ENCODE measurements around the gene SHC2.

SHC2 gene

DNA sequence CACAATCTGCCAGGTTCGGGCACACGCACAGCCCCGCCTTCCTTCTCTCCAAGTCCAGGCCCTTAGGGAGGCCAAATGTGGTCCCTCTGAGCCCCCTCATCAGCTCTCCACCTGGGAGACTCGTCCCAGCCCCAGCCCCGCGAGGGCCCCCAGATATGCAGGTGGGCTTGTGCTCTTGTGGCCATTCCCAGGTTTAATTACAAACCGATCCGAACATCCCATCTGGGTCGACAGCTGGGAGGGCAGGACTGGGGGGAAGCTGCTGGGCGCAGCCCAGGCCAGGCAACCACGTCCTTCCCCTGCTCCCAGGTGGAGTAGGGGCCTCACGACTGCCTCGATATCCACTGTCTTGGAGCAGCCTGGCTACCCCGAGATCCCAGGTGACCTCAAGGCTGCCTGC, 44.4 kb downstream of the SHC2 start:
- no peaks in the 10 kb centered on the region for H3K79me2 ChIP-seq (ENCODE audit: insufficient read depth, low read length)
- H3K4me1 ChIP-seq (ENCODE audit: insufficient read depth, low read length, poor library complexity, severe bottlenecking) = no peaks in the 10 kb centered on the region
- no peaks in the 10 kb centered on the region for H3K27me3 ChIP-seq (ENCODE audit: insufficient read depth, low read length, poor library complexity, severe bottlenecking)
- peaks cover 12% of the 10 kb centered on the region; the same call in 1 of the 2 replicates for H3K9me3 ChIP-seq (ENCODE audit: insufficient read depth, low read depth, low read length)
- H3K9ac ChIP-seq (ENCODE audit: low read depth, low read length, poor library complexity, severe bottlenecking) = no peak overlapping the region
- no peaks in the 10 kb centered on the region for H3K36me3 ChIP-seq (ENCODE audit: insufficient read depth, low read length)
- H3K4me3 ChIP-seq (ENCODE audit: low read length, poor library complexity, severe bottlenecking) = no peak overlapping the region
- H3K9me2 ChIP-seq (replicated peaks; ENCODE audit: low read depth, low read length) = no peaks in the 10 kb centered on the region
- H4K20me1 ChIP-seq (ENCODE audit: insufficient read depth, low read length, poor library complexity, severe bottlenecking) = no peaks in the 10 kb centered on the region
- no peak overlapping the region for H2AFZ ChIP-seq (ENCODE audit: low read length)
- no peak for TF ChIP-seq EZH2phosphoT487 (IDR thresholded peaks at IDR 0.05; ENCODE audit: borderline replicate concordance)
- TF ChIP-seq, protein P1, sequence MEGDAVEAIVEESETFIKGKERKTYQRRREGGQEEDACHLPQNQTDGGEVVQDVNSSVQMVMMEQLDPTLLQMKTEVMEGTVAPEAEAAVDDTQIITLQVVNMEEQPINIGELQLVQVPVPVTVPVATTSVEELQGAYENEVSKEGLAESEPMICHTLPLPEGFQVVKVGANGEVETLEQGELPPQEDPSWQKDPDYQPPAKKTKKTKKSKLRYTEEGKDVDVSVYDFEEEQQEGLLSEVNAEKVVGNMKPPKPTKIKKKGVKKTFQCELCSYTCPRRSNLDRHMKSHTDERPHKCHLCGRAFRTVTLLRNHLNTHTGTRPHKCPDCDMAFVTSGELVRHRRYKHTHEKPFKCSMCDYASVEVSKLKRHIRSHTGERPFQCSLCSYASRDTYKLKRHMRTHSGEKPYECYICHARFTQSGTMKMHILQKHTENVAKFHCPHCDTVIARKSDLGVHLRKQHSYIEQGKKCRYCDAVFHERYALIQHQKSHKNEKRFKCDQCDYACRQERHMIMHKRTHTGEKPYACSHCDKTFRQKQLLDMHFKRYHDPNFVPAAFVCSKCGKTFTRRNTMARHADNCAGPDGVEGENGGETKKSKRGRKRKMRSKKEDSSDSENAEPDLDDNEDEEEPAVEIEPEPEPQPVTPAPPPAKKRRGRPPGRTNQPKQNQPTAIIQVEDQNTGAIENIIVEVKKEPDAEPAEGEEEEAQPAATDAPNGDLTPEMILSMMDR (conservative IDR thresholded peaks at IDR 0.05; ENCODE audit: low read length) = no peak
- H3F3A ChIP-seq (ENCODE audit: low read depth) = no peaks in the 10 kb centered on the region
- H3K4me2 ChIP-seq (ENCODE audit: low read depth, low read length, poor library complexity, severe bottlenecking) = no peak overlapping the region

DNA sequence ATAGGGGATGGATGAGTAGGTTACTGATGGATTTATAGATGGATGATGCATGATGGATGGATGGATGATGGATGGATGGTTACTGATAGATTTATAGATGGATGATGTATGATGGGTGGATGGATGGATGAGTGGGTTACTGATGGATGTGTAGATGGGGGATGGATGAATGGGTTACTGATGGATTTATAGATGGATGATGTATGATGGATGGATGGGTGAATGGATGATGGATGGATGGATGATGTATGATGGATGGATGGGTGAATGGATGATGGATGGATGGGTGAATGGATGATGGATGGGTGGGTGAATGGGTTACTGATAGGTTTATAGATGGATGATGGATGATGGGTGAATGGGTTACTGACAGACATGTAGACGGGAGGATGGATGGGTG, 45.5 kb downstream of the SHC2 start:
- H3K4me2 ChIP-seq (ENCODE audit: low read depth, low read length, poor library complexity, severe bottlenecking) = no peak overlapping the region
- H3K4me1 ChIP-seq (ENCODE audit: insufficient read depth, low read length, poor library complexity, severe bottlenecking) = no peaks in the 10 kb centered on the region
- H2AFZ ChIP-seq (ENCODE audit: low read length) = no peak overlapping the region
- H3K9me3 ChIP-seq (ENCODE audit: insufficient read depth, low read depth, low read length) = peaks cover 13% of the 10 kb centered on the region; the same call in 1 of the 2 replicates
- no peak for TF ChIP-seq EZH2phosphoT487 (IDR thresholded peaks at IDR 0.05; ENCODE audit: borderline replicate concordance)
- TF ChIP-seq, protein P1 (conservative IDR thresholded peaks at IDR 0.05; ENCODE audit: low read length) = no peak
- H3K27me3 ChIP-seq (ENCODE audit: insufficient read depth, low read length, poor library complexity, severe bottlenecking) = no peaks in the 10 kb centered on the region
- H3K9ac ChIP-seq (ENCODE audit: low read depth, low read length, poor library complexity, severe bottlenecking) = no peak overlapping the region
- no peaks in the 10 kb centered on the region for H3K36me3 ChIP-seq (ENCODE audit: insufficient read depth, low read length)
- no peaks in the 10 kb centered on the region for H3K9me2 ChIP-seq (replicated peaks; ENCODE audit: low read depth, low read length)
- no peaks in the 10 kb centered on the region for H4K20me1 ChIP-seq (ENCODE audit: insufficient read depth, low read length, poor library complexity, severe bottlenecking)
- H3F3A ChIP-seq (ENCODE audit: low read depth) = no peaks in the 10 kb centered on the region
- no peaks in the 10 kb centered on the region for H3K79me2 ChIP-seq (ENCODE audit: insufficient read depth, low read length)
- no peak overlapping the region for H3K4me3 ChIP-seq (ENCODE audit: low read length, poor library complexity, severe bottlenecking)

DNA sequence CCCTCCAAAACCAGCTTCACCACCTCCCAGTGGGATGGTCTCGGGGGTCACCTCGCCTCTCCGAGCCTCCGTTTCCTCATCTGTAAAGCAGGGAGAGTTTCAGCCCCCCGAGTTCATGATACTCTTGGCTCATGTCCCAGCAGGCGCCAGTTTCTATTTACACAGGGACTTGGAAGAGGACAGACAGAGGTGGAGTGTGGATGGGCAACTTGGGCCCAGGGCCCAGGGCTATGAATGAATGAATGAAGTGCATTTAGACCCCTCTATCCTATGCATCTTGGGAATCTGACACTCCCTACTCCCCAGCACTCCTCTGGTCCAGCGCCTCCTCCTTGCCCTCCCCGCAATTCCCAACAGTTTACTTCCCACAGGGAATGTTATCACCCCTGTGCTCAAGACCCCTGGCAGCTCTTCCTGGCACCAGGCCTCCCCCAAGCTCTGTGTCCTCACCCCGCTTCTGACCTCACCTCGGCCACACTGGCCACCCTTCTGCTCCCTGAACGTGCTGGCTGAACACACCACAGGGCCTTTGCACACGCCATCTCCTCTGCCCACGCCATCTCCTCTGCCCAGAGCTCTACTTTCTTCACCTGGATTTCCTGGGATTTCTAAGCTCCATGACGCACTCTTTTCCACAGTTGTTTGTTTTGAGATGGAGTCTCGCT, 46.9 kb downstream of the SHC2 start:
- Histone ChIP-seq H2AFZ (ENCODE audit: low read length) (no peak overlapping the region), H3K4me3 (ENCODE audit: low read length, poor library complexity, severe bottlenecking) (no peak overlapping the region), H3K27me3 (ENCODE audit: insufficient read depth, low read length, poor library complexity, severe bottlenecking) (no peaks in the 10 kb centered on the region), H3K4me2 (ENCODE audit: low read depth, low read length, poor library complexity, severe bottlenecking) (no peak overlapping the region), H3K9me2 (replicated peaks; ENCODE audit: low read depth, low read length) (no peaks in the 10 kb centered on the region), H4K20me1 (ENCODE audit: insufficient read depth, low read length, poor library complexity, severe bottlenecking) (no peaks in the 10 kb centered on the region), H3K4me1 (ENCODE audit: insufficient read depth, low read length, poor library complexity, severe bottlenecking) (peaks cover 8% of the 10 kb centered on the region), H3K36me3 (ENCODE audit: insufficient read depth, low read length) (no peaks in the 10 kb centered on the region), H3K9ac (ENCODE audit: low read depth, low read length, poor library complexity, severe bottlenecking) (no peak overlapping the region), H3K9me3 (ENCODE audit: insufficient read depth, low read depth, low read length) (peaks cover 10% of the 10 kb centered on the region; the same call in 1 of the 2 replicates), H3K79me2 (ENCODE audit: insufficient read depth, low read length) (no peaks in the 10 kb centered on the region), H3F3A (ENCODE audit: low read depth) (no peaks in the 10 kb centered on the region)
- no peak for TF ChIP-seq EZH2phosphoT487 (IDR thresholded peaks at IDR 0.05; ENCODE audit: borderline replicate concordance)
- TF ChIP-seq, protein P1 (conservative IDR thresholded peaks at IDR 0.05; ENCODE audit: low read length) = no peak

Measured in Loucy (cell line).